AG04449 (cell line): ENCODE results near the gene ROM1.
"Not testable (repeated sequence)": the region's sequence is repeated elsewhere in the genome, so short reads cannot be mapped to it uniquely, and the experiment has no call there.

Experiments used
- CTCF ChIA-PET: fragments of 350-600 bp; formaldehyde crosslinking; extraction: SDS; loops from one replicate; lab custom pipeline; 2021; ENCODE audit warnings: antibody characterized with exemption; lab: Yijun Ruan, JAX
- POLR2A ChIA-PET: fragments of 400-600, 350-600 bp; formaldehyde crosslinking; extraction: SDS; loops from one replicate; lab custom pipeline; 2020; ENCODE audit warnings: antibody characterized with exemption, inconsistent platforms; lab: Yijun Ruan, JAX
- DNase-seq: peaks from one replicate; pipeline ENCODE4 v3.0.0-alpha.2; 2010; ENCODE audit warnings: low read depth, low spot score
- H3K4me3 ChIP-seq: 2 replicates; pipeline ENCODE4 v1.5.1; 2011; ENCODE audit warnings: low read depth, mild to moderate bottlenecking, control low read depth, low read length
- CTCF ChIP-seq: IDR thresholded peaks from one replicate; pipeline ENCODE4 v1.5.1; 2011; ENCODE audit warnings: mild to moderate bottlenecking, moderate library complexity, low read length, control low read depth, inconsistent platforms; ENCODE audit not compliant: insufficient read depth; ENCODE audit errors: missing control alignments

ROM1 gene

GRCh38 chr11:62611705-62612365, 1.2 kb upstream of the ROM1 start:
- CTCF ChIA-PET, result interaction anchor here (0.6 to 12.0 kb wide), 18 partner anchors 9 to 230 kb away, joined by 3 to 95 read pairs (median 3); partner anchors contain the start of genes B3GAT3, EEF1G, LRRN4CL and MTA2

DNA sequence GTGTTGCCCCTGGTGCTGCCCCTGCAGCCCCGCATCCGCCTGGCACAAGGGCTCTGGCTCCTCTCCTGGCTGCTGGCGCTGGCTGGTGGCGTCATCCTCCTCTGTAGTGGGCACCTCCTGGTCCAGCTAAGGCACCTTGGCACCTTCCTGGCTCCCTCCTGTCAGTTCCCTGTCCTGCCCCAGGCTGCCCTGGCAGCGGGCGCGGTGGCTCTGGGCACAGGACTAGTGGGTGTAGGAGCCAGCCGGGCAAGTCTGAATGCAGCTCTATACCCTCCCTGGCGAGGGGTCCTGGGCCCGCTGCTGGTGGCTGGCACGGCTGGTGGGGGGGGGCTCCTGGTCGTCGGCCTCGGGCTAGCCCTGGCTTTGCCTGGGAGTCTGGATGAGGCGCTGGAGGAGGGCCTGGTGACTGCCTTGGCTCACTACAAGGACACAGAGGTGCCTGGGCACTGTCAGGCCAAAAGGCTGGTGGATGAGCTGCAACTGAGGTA, 278 bp downstream of the ROM1 start:
- ChIA-PET CTCF (interaction anchor here (1.0 to 12.0 kb wide), 5 partner anchors 9 to 35 kb away, joined by 3 to 95 read pairs (median 4); partner anchors contain the start of genes B3GAT3, MTA2 and TUT1), POLR2A (interaction anchor here (0.6 to 3.0 kb wide), 4 partner anchors 8 to 213 kb away, joined by 3 to 11 read pairs (median 3); partner anchors contain the start of genes B3GAT3, MTA2 and TUT1)
- DNase-seq, result no peak
- no peak for TF ChIP-seq CTCF
- no peak overlapping the region for H3K4me3 ChIP-seq

More at GRCh38 chr11:62611705-62612365, 1.2 kb upstream of the ROM1 start:
- no peak for TF ChIP-seq CTCF
- peak overlapping the region; percentile 75 for H3K4me3 ChIP-seq
- POLR2A ChIA-PET, result interaction anchor here (1.0 to 3.0 kb wide), 5 partner anchors 10 to 54 kb away, joined by 3 to 14 read pairs (median 8); partner anchors contain the start of genes B3GAT3, C11orf98, CSKMT and EEF1G
- DNase-seq, result no peak

DNA sequence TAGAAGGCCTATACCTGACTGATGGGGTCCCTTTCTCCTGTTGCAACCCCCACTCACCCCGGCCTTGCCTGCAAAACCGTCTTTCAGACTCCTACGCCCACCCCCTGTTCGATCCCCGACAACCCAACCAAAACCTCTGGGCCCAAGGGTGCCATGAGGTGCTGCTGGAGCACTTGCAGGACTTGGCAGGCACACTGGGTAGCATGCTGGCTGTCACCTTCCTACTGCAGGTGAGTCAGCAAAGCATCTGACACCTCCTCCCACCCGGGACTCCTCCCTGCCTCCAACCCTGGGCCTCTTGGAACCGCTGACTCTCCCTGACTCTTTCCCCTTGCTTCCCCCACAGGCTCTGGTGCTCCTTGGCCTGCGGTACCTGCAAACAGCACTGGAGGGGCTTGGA, 1.2 kb downstream of the ROM1 start:
- no peak for DNase-seq
- POLR2A ChIA-PET, result interaction anchor here (0.7 kb wide), 1 partner anchor 39 kb away, joined by 3 read pairs; the partner anchor contains the start of gene INTS5
- CTCF ChIA-PET, result interaction anchor here (1.2 to 12.0 kb wide), 2 partner anchors 11 to 20 kb away, joined by 3 to 95 read pairs; partner anchors contain the start of gene TUT1
- no peak overlapping the region for H3K4me3 ChIP-seq
- no peak for TF ChIP-seq CTCF

DNA sequence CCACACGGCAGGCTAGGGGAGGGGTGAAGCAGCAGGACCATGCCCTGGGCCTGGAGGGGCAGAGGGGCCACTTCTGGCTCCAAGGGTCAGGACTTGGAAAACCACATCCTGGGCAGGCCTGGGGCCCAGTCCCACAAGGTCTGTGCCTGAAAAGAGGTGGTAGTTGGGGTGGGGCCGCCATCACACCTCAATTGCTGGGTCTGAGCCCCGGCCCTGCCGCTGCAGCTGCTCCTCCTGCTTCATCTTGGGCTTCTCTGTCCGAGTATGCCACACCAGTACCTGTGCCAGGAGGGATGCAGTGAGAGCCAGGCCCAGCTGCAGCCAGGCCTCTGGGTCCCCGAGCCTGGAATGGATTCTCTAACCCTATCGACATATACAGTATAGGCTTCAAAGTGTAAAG, 2.5 kb downstream of the ROM1 start:
- no peak for TF ChIP-seq CTCF
- H3K4me3 ChIP-seq, result no peak overlapping the region
- POLR2A ChIA-PET, result no interaction called here
- DNase-seq, result no peak
- CTCF ChIA-PET, result no interaction called here

- H3K4me3 ChIP-seq, POLR2A ChIA-PET, DNase-seq: not testable (repeated sequence)
- CTCF ChIA-PET, result interaction anchor here (1.5 kb wide), 1 partner anchor 15 kb away, joined by 4 read pairs; the partner anchor contains the start of gene MTA2
Observed at GRCh38 chr11:62616957-62617356, 3.9 kb downstream of the ROM1 start.

- DNase-seq, result no peak
- POLR2A ChIA-PET, result interaction anchor here (1.0 to 2.5 kb wide), 12 partner anchors 9 to 76 kb away, joined by 3 to 16 read pairs (median 6); partner anchors contain the start of genes C11orf98, CSKMT, EML3 and GANAB
- CTCF ChIA-PET, result interaction anchor here (0.9 to 6.2 kb wide), 12 partner anchors 8 to 226 kb away, joined by 3 to 49 read pairs (median 5); partner anchors contain the start of genes EML3, ROM1 and TUT1
- TF ChIP-seq CTCF, result no peak
- peak overlapping the region; percentile 83 for H3K4me3 ChIP-seq
Observed at GRCh38 chr11:62621027-62621566, 8.0 kb downstream of the ROM1 start.
